ENCODE data around the gene MEGF8. TPM values are rescaled to one million over a fixed set of nuclear protein-coding genes. Genes with fewer than 3 reads are reported as not detected.

The MEGF8 gene
- total and polyA plus RNA-seq, 2 of the 13 experiments (the other 11 are each of a cell fraction or from before 2014, with no cell fraction given): 4.0 to 8.8 TPM

DNA sequence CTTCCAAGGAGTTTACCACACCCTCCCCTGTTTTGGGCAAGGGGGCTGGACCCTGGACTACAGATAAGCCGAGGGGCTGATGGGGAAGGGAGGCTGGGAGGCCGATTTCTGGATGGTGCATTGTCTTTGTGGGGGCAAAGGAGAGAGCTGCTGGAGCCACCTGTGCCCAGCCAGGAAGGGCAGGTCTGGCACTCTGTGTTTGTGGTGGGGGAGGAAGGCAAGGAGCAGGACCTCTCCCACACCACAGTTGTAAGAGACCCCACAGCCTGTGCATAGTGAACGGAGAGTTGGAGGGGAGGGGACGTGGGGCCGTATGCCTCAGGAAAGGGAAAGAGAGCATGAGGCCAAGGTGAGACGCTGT is 39.5 kb upstream of the MEGF8 start:
- H3K27me3 ChIP-seq (ENCODE audit: control insufficient read depth in 1 of 2, insufficient read depth in 2 of 2, low read length in 2 of 2): no peaks in the 10 kb centered on the region; a peak in 1 of 5 replicates
- H3K36me3 ChIP-seq (replicated peaks in 1 of 2; ENCODE audit: control insufficient read depth in 1 of 2, insufficient read depth in 2 of 2, low read length in 2 of 2): peaks cover 21 to 42% of the 10 kb centered on the region in 2 experiments; a peak in 4 of 5 replicates
- TF ChIP-seq ZNF670 (CRISPR knock-in tag; IDR thresholded peaks at IDR 0.05; ENCODE audit: borderline replicate concordance) (no peak), MAZ (IDR thresholded peaks at IDR 0.05; ENCODE audit: borderline replicate concordance, low read depth, low read length) (no peak), MAZ (CRISPR knock-in tag; IDR thresholded peaks at IDR 0.05; ENCODE audit: low read depth) (no peak), POLR2A (IDR thresholded peaks at IDR 0.05; ENCODE audit: insufficient read depth in 1 of 2, low read depth in 2 of 2, low read length in 2 of 2) (0 out of 4 replicates have a peak, but pooled peaks of 1 of the 2 experiments have one; percentile 37)
- no peak for FAIRE-seq
- no peak overlapping the region; a peak in 1 of 6 replicates for H3K4me3 ChIP-seq (replicated peaks in 1 of 3; ENCODE audit: insufficient read depth in 1 of 3, low read depth in 2 of 3, low read length in 3 of 3)
- CTCF ChIA-PET (ENCODE audit: low intra/inter-chr PET ratio, low total read pairs): no interaction called here
- peaks cover 11% of the 10 kb centered on the region; the same call in 1 of the 2 replicates for H4K20me1 ChIP-seq (ENCODE audit: insufficient read depth, low read length)
- H2AFZ ChIP-seq (ENCODE audit: low read length): no peak overlapping the region
- POLR2A ChIA-PET: no interaction called here
- peak overlapping the region; percentile 84; the same call in 1 of the 2 replicates for H3K4me2 ChIP-seq (ENCODE audit: low read depth, low read length)
- intact Hi-C loops (cut with micrococcal nuclease; ENCODE audit: unreplicated experiment): no loop called here
- H3K4me1 ChIP-seq (ENCODE audit: insufficient read depth, low read length): peaks cover 42% of the 10 kb centered on the region
- no peak for ATAC-seq
- in situ Hi-C loops (cut with HindIII; ENCODE audit: extremely low pct_ligation_motif_present, low pct_unique_long_range_greater_than_20kb): loop anchor here (5.0 kb wide), 1 partner anchor 34 kb away; no protein-coding TSS in a partner anchor
- H3K9ac ChIP-seq (ENCODE audit: insufficient read depth, low read depth, low read length): 0 out of 2 replicates have a peak overlapping the region, but pooled peaks have one; percentile 13
- no peak for DNase-seq (ENCODE audit: low spot score)
- no peaks in the 10 kb centered on the region for H3K9me3 ChIP-seq (ENCODE audit: low read length)
- no TSS peak for BruUV-seq (replicated peaks)
- no peak overlapping the region for H3K27ac ChIP-seq (ENCODE audit: extremely low read length, insufficient read depth, low read length)
- H3K79me2 ChIP-seq (ENCODE audit: insufficient read depth, low read length): peaks cover 29% of the 10 kb centered on the region
- 89% methylated on average over 6 of the region's 6 CpGs for WGBS (ENCODE audit: low lambda C conversion rate)

- Histone ChIP-seq H3K4me1 (ENCODE audit: insufficient read depth, low read length) (peaks cover 39% of the 10 kb centered on the region), H3K36me3 (replicated peaks in 1 of 2; ENCODE audit: control insufficient read depth in 1 of 2, insufficient read depth in 2 of 2, low read length in 2 of 2) (peaks cover 21 to 47% of the 10 kb centered on the region in 2 experiments; a peak in 4 of 5 replicates), H3K79me2 (ENCODE audit: insufficient read depth, low read length) (peaks cover 29% of the 10 kb centered on the region), H3K9me3 (ENCODE audit: low read length) (no peaks in the 10 kb centered on the region), H3K27ac (ENCODE audit: extremely low read length, insufficient read depth, low read length) (no peak overlapping the region), H3K4me2 (ENCODE audit: low read depth, low read length) (peak overlapping the region; percentile 84; the same call in 1 of the 2 replicates), H4K20me1 (ENCODE audit: insufficient read depth, low read length) (peaks cover 11% of the 10 kb centered on the region; the same call in 1 of the 2 replicates), H3K27me3 (ENCODE audit: control insufficient read depth in 1 of 2, insufficient read depth in 2 of 2, low read length in 2 of 2) (no peaks in the 10 kb centered on the region; a peak in 1 of 5 replicates), H3K9ac (ENCODE audit: insufficient read depth, low read depth, low read length) (no peak overlapping the region), H2AFZ (ENCODE audit: low read length) (no peak overlapping the region), H3K4me3 (replicated peaks in 1 of 3; ENCODE audit: insufficient read depth in 1 of 3, low read depth in 2 of 3, low read length in 3 of 3) (no peak overlapping the region)
- 88% methylated on average over 12 of the region's 13 CpGs for WGBS (ENCODE audit: low lambda C conversion rate)
- DNase-seq (ENCODE audit: low spot score) (no peak), FAIRE-seq (no peak), ATAC-seq (no peak)
- CTCF ChIA-PET (ENCODE audit: low intra/inter-chr PET ratio, low total read pairs): no interaction called here
- in situ Hi-C loops (cut with HindIII; ENCODE audit: extremely low pct_ligation_motif_present, low pct_unique_long_range_greater_than_20kb): loop anchor here (5.0 kb wide), 1 partner anchor 34 kb away; no protein-coding TSS in a partner anchor
- BruUV-seq (replicated peaks): no TSS peak
- POLR2A ChIA-PET: no interaction called here
- intact Hi-C loops (cut with micrococcal nuclease; ENCODE audit: unreplicated experiment): no loop called here
- TF ChIP-seq RBFOX2 (IDR thresholded peaks at IDR 0.05; ENCODE audit: low read depth, low read length) (peak; percentile 25; the same call in 1 of the 2 replicates), HDAC6 (IDR thresholded peaks at IDR 0.05; ENCODE audit: low read depth, low read length) (no peak), FOXA1 (IDR thresholded peaks at IDR 0.05) (no peak), FOXA1 (CRISPR knock-in tag; IDR thresholded peaks at IDR 0.05) (no peak), KLF16 (CRISPR knock-in tag; IDR thresholded peaks at IDR 0.05) (no peak), ZNF747 (CRISPR knock-in tag; IDR thresholded peaks at IDR 0.05; ENCODE audit: borderline replicate concordance) (no peak), ZNF550 (CRISPR knock-in tag; IDR thresholded peaks at IDR 0.05; ENCODE audit: borderline replicate concordance) (no peak), NFAT5 (CRISPR knock-in tag; IDR thresholded peaks at IDR 0.05) (no peak), ZFP36L2 (CRISPR knock-in tag; IDR thresholded peaks at IDR 0.05) (no peak), MZF1 (CRISPR knock-in tag; IDR thresholded peaks at IDR 0.05; ENCODE audit: borderline replicate concordance) (no peak)
Measured at GRCh38 chr19:42286349-42287016, 39.0 kb upstream of the MEGF8 start.
